Skin epidermis (tissue), 12 donors: ENCODE results near the gene SLC39A11.

Experiments
- H3K27ac ChIP-seq, 21 experiments: fragments of 200-600 bp; sonication (generic) in 11 of 21; one replicate each; pipeline ENCODE4 v1.5.0; 2020; ENCODE audit warnings: mild to moderate bottlenecking in 3 of 21, inconsistent platforms in 2 of 21, moderate library complexity in 2 of 21
- H3K4me3 ChIP-seq, 7 experiments: fragments of 200-600 bp; sonication (generic) in 2 of 7; one replicate each; pipeline ENCODE4 v1.5.0; 2020; ENCODE audit warnings: inconsistent platforms in 2 of 7, mild to moderate bottlenecking in 2 of 7, moderate library complexity in 1 of 7

SLC39A11 gene

GRCh38 chr17:72693151-72693878, 399.2 kb downstream of the SLC39A11 start:
- H3K4me3 ChIP-seq, result no peak overlapping the region

GRCh38 chr17:72692676-72693075, 399.8 kb downstream of the SLC39A11 start:
- Histone ChIP-seq H3K4me3 (no peak overlapping the region), H3K27ac (no peak overlapping the region)

More at GRCh38 chr17:72693151-72693878, 399.2 kb downstream of the SLC39A11 start:
- no peak overlapping the region for H3K27ac ChIP-seq

GRCh38 chr17:72691586-72691985, 400.9 kb downstream of the SLC39A11 start:
- no peak overlapping the region for H3K4me3 ChIP-seq

GRCh38 chr17:72691017-72691416, 401.5 kb downstream of the SLC39A11 start:
- H3K4me3 ChIP-seq, result no peak overlapping the region
- no peak overlapping the region for H3K27ac ChIP-seq

More at GRCh38 chr17:72691586-72691985, 400.9 kb downstream of the SLC39A11 start:
- H3K27ac ChIP-seq, result peak overlapping the region in 1 of 21 experiments; percentile 43

GRCh38 chr17:72687886-72688285, 404.6 kb downstream of the SLC39A11 start:
- H3K27ac ChIP-seq, result peak overlapping the region in 5 of 21 experiments; percentile 25 to 60 (median 51)
- no peak overlapping the region for H3K4me3 ChIP-seq

- H3K27ac ChIP-seq, result peak overlapping the region in 2 of 21 experiments; percentile 9 to 31
- no peak overlapping the region for H3K4me3 ChIP-seq
Measured at GRCh38 chr17:72684405-72685020, 408.0 kb downstream of the SLC39A11 start.

- peak overlapping the region in 2 of 21 experiments; percentile 9 to 31 for H3K27ac ChIP-seq
Measured at GRCh38 chr17:72683506-72684404, 408.7 kb downstream of the SLC39A11 start.

GRCh38 chr17:72682605-72683004, 409.9 kb downstream of the SLC39A11 start:
- no peak overlapping the region for H3K4me3 ChIP-seq
- H3K27ac ChIP-seq, result no peak overlapping the region

More at GRCh38 chr17:72683506-72684404, 408.7 kb downstream of the SLC39A11 start:
- H3K4me3 ChIP-seq, result no peak overlapping the region

- no peak overlapping the region for H3K27ac ChIP-seq
- H3K4me3 ChIP-seq, result no peak overlapping the region
Measured at GRCh38 chr17:72681844-72682243, 410.6 kb downstream of the SLC39A11 start.

- no peak overlapping the region for H3K27ac ChIP-seq
- no peak overlapping the region for H3K4me3 ChIP-seq
Measured at GRCh38 chr17:72677714-72678390, 414.6 kb downstream of the SLC39A11 start.

- no peak overlapping the region for H3K27ac ChIP-seq
- H3K4me3 ChIP-seq, result no peak overlapping the region
Measured at GRCh38 chr17:72677108-72677507, 415.4 kb downstream of the SLC39A11 start.

- no peak overlapping the region for H3K27ac ChIP-seq
- H3K4me3 ChIP-seq, result no peak overlapping the region
Measured at GRCh38 chr17:72672729-72673128, 419.8 kb downstream of the SLC39A11 start.

GRCh38 chr17:72671016-72671415, 421.5 kb downstream of the SLC39A11 start:
- no peak overlapping the region for H3K4me3 ChIP-seq
- no peak overlapping the region for H3K27ac ChIP-seq

- H3K4me3 ChIP-seq, result no peak overlapping the region
- H3K27ac ChIP-seq, result peak overlapping the region in 2 of 21 experiments; percentile 5 to 23
Measured at GRCh38 chr17:72667096-72668063, 425.1 kb downstream of the SLC39A11 start.

GRCh38 chr17:72665852-72666851, 426.3 kb downstream of the SLC39A11 start:
- Histone ChIP-seq H3K4me3 (no peak overlapping the region), H3K27ac (peak overlapping the region in 2 of 21 experiments; percentile 10 to 30)

- Histone ChIP-seq H3K4me3 (no peak overlapping the region), H3K27ac (peak overlapping the region in 1 of 21 experiments; percentile 74)
Measured at GRCh38 chr17:72662827-72663190, 429.7 kb downstream of the SLC39A11 start.
